Naive thymus-derived CD4-positive, alpha-beta T cell (primary cell): ENCODE measurements around the gene TEKTIP1. TPM values are rescaled to one million over a fixed set of nuclear protein-coding genes. Genes with fewer than 3 reads are reported as not detected.

Source experiments
- ATAC-seq: fragments of 150-1000 bp; cut with Tn5 transposase; 2 replicates; pipeline ENCODE4 v1.10.0; 2021; ENCODE audit warnings: mild to moderate bottlenecking, moderate library complexity
- CTCF ChIA-PET: fragments of 350-600 bp; sonication (Branson Sonifier 250); formaldehyde crosslinking; loops from one replicate; lab custom pipeline; 2021; ENCODE audit warnings: antibody characterized with exemption; lab: Charles Lee
- POLR2A ChIA-PET: fragments of 350-600 bp; sonication (Branson Sonifier 250); formaldehyde crosslinking; loops from one replicate; lab custom pipeline; 2021; ENCODE audit warnings: antibody characterized with exemption, inconsistent platforms; lab: Charles Lee
- DNase-seq, 9 donors: peaks; one replicate each; pipeline versions ENCODE4 v3.0.0 to v3.0.0-alpha.2; 2020 to 2022; ENCODE audit warnings: mixed read lengths in 1 of 9
- H3K27ac ChIP-seq: one replicate; pipeline ENCODE4 v1.7.0; 2013; ENCODE audit warnings: mild to moderate bottlenecking, low read depth, low read length, moderate library complexity
- H3K27me3 ChIP-seq, 2 donors: one replicate each; pipeline ENCODE4 v1.7.0; 2013; ENCODE audit warnings: low read length in 2 of 2, mild to moderate bottlenecking in 2 of 2, moderate library complexity in 2 of 2; ENCODE audit not compliant: control insufficient read depth in 2 of 2, insufficient read depth in 2 of 2
- H3K36me3 ChIP-seq, 3 experiments: 1 replicate in 2 of 3; 2 replicates in 1 of 3; pipeline ENCODE4 v1.7.0; 2013; ENCODE audit warnings: low read length in 3 of 3, mild to moderate bottlenecking in 3 of 3, moderate library complexity in 1 of 3; ENCODE audit not compliant: insufficient read depth in 3 of 3, control insufficient read depth in 2 of 3
- H3K4me1 ChIP-seq, 2 donors: one replicate each; pipeline ENCODE4 v1.7.0; 2013; ENCODE audit warnings: low read length in 2 of 2, mild to moderate bottlenecking in 2 of 2, moderate library complexity in 1 of 2; ENCODE audit not compliant: control insufficient read depth in 2 of 2, insufficient read depth in 2 of 2
- H3K4me3 ChIP-seq: 2 replicates; pipeline ENCODE4 v1.7.0; 2013; ENCODE audit warnings: mild to moderate bottlenecking, low read length
- H3K9me3 ChIP-seq, 3 experiments: 1 replicate in 2 of 3; 2 replicates in 1 of 3; pipeline ENCODE4 v1.7.0; 2013; ENCODE audit warnings: low read length in 3 of 3; ENCODE audit not compliant: control insufficient read depth in 2 of 3
- H3K27ac Mint-ChIP-seq, 9 donors: one replicate each; pipeline ENCODE4 v1.8.0; 2020 to 2022; ENCODE audit warnings: mixed read lengths in 9 of 9, mild to moderate bottlenecking in 8 of 9, moderate library complexity in 5 of 9, inconsistent platforms in 2 of 9
- H3K27me3 Mint-ChIP-seq, 5 donors: one replicate each; pipeline ENCODE4 v1.8.0; 2021 to 2022; ENCODE audit warnings: mixed read lengths in 5 of 5, mild to moderate bottlenecking in 1 of 5
- H3K36me3 Mint-ChIP-seq, 5 donors: one replicate each; pipeline ENCODE4 v1.8.0; 2020 to 2022; ENCODE audit warnings: mixed read lengths in 5 of 5, mild to moderate bottlenecking in 3 of 5, inconsistent platforms in 1 of 5
- H3K4me1 Mint-ChIP-seq, 7 donors: one replicate each; pipeline ENCODE4 v1.8.0; 2020 to 2022; ENCODE audit warnings: mixed read lengths in 7 of 7, mild to moderate bottlenecking in 3 of 7, inconsistent platforms in 1 of 7
- H3K4me3 Mint-ChIP-seq, 10 donors: one replicate each; pipeline ENCODE4 v1.8.0; 2020 to 2022; ENCODE audit warnings: mild to moderate bottlenecking in 10 of 10, mixed read lengths in 10 of 10, moderate library complexity in 6 of 10, inconsistent platforms in 2 of 10
- H3K9me3 Mint-ChIP-seq, 11 donors: one replicate each; pipeline ENCODE4 v1.8.0; 2020 to 2022; ENCODE audit warnings: mixed read lengths in 11 of 11, mild to moderate bottlenecking in 4 of 11, inconsistent platforms in 1 of 11, moderate library complexity in 1 of 11
- intact Hi-C, 2 donors: fragments of 100-400 bp; cut with micrococcal nuclease; formaldehyde crosslinking; loops; one replicate each; pipeline ENCODE4 v1.15.1; 2023
- polyA plus RNA-seq, 2 donors: library from polyadenylated mRNA; unstranded; fragments of 300-500 nt; fragmentation: Illumina TruSeq; gene quantifications; one replicate each; pipeline ENCODE4 v1.2.3, GENCODE V29; 2021
- total RNA-seq, 6 experiments: library from RNA in 5 of 6; stranded (reverse) in 5 of 6; gene quantifications; 1 replicate in 5 of 6; 2 replicates in 1 of 6; pipeline ENCODE4 v1.2.3 and lab custom pipeline; 2021 to 2026

Gene TEKTIP1
- total and polyA plus RNA-seq, 7 experiments from 2014 or later = 5.6 to 11.5 (median 10.6) TPM; not detected in 2

DNA sequence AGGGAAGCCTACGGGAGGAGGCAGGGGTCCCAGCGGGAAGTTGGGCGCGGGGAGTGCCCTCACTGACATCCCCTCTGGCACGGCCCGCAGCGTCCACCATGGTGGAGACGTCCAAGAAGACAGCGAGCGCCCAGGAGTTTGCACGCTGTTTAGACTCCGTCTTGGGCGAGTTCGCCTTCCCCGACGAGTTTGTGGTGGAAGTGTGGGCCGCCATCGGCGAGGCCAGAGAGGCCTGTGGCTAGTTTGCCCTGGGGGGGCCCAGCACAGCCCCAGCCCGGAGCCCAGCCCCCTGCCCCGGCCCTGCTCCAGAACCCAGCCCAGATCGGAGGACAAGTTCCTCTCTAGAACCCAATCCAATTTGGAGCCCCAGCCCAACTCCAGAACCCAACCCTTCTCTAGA is 51.0 kb downstream of the TEKTIP1 start:
- no peak overlapping the region for H3K4me3 Mint-ChIP-seq
- intact Hi-C loops = no loop called here
- peaks cover 0 to 6% (median 0%) of the 10 kb centered on the region in 11 donors for H3K9me3 Mint-ChIP-seq
- H3K27me3 ChIP-seq = no peaks in the 10 kb centered on the region
- peaks cover 0 to 3% (median 0%) of the 10 kb centered on the region in 5 donors for H3K36me3 Mint-ChIP-seq
- CTCF ChIA-PET = interaction anchor here (0.6 to 0.7 kb wide), 2 partner anchors 9 to 29 kb away, joined by 3 to 4 read pairs; no protein-coding TSS in a partner anchor
- H3K4me1 Mint-ChIP-seq = peaks cover 0 to 3% (median 0%) of the 10 kb centered on the region in 7 donors
- no peak for ATAC-seq
- POLR2A ChIA-PET = no interaction called here
- H3K4me3 ChIP-seq = no peak overlapping the region
- no peak overlapping the region for H3K27ac Mint-ChIP-seq
- no peaks in the 10 kb centered on the region for H3K27me3 Mint-ChIP-seq
- peaks cover 0 to 6% of the 10 kb centered on the region in 2 donors for H3K4me1 ChIP-seq
- H3K9me3 ChIP-seq = no peaks in the 10 kb centered on the region
- no peak for DNase-seq
- no peak overlapping the region for H3K27ac ChIP-seq
- no peaks in the 10 kb centered on the region for H3K36me3 ChIP-seq

DNA sequence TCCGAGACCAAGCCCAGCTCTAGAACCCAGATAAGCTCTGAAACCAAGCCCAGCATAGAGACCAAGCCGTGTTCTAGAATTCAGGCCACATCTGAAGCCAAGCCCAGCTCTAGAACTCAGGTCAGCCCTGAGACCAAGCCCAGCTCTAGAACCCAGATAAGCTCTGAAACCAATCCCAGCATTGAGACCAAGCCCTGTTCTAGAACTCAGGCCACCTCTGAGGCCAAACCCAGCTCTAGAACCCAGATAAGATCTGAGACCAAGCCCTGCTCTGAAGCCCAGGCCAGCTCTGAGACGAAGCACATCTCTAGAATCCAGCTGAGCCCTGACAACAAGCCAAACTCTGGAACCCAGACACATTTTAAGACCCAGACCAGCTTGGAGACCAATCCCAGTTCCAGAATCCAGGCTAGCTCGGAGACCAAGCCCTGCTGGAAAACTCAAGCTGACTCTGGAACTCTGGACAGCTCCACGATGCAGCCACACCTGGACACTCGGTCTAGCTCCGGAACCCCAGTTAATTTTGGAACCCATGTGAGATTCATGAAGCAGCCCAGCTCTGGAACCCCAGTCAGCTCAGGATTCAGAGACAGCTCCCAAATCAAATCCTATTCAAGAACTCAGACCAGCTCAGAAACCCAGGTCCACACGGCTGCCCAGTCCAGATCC is 52.2 kb downstream of the TEKTIP1 start:
- peak overlapping the region in 3 of 9 donors; percentile 4 to 57 (median 12) for H3K27ac Mint-ChIP-seq
- Histone ChIP-seq H3K36me3 (no peaks in the 10 kb centered on the region), H3K4me1 (peaks cover 0 to 3% of the 10 kb centered on the region in 2 donors), H3K4me3 (no peak overlapping the region), H3K27me3 (no peaks in the 10 kb centered on the region), H3K27ac (no peak overlapping the region), H3K9me3 (no peaks in the 10 kb centered on the region)
- intact Hi-C loops = no loop called here
- DNase-seq (no peak), ATAC-seq (no peak)
- H3K36me3 Mint-ChIP-seq = peaks cover 0 to 3% (median 0%) of the 10 kb centered on the region in 5 donors
- H3K9me3 Mint-ChIP-seq = peaks cover 0 to 6% (median 0%) of the 10 kb centered on the region in 11 donors
- H3K4me1 Mint-ChIP-seq = peaks cover 0 to 3% (median 0%) of the 10 kb centered on the region in 7 donors
- no peak overlapping the region for H3K4me3 Mint-ChIP-seq
- POLR2A ChIA-PET = interaction anchor here (0.6 kb wide), 1 partner anchor 1052 kb away, joined by 3 read pairs; no protein-coding TSS in a partner anchor
- CTCF ChIA-PET = interaction anchor here (0.7 to 1.0 kb wide), 2 partner anchors 27 to 29 kb away, joined by 3 read pairs; no protein-coding TSS in a partner anchor
- H3K27me3 Mint-ChIP-seq = no peaks in the 10 kb centered on the region

DNA sequence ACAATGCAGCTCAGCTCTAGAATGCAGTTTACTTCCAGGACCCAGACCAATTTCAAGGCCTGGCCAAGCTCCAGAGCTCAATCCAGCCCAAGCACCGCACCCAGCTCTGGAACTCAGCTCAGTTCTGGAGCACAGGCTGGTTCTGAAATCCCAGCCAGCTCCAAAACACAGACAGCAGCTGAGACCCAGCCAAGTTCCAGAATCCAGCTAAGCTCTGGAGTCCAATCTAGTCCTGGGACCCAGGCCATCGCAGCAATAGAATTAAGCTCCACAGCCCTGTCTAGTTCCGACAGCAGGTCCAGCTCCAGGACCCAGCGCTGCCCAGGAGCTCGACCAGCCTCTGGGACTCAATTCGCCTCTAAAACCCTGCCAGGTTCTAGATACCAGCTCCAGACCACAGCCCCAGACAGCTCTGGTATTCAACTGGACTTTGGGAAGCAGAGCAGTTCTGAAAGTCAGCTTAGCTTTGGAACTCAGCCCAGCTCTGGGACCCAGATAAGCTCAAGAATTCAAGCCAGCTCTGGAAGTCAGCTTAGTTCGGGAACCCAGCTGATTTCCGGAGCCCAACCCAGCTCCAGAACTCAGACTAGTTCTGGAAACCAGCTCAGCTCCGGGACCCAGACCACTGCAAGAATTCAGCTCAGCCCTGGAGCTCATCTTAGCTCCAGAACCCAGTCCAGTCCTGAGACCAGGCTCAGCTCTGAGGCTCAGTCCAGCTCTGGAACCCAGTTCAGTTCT is 53.1 kb downstream of the TEKTIP1 start:
- Histone ChIP-seq H3K36me3 (no peaks in the 10 kb centered on the region), H3K27me3 (no peaks in the 10 kb centered on the region), H3K4me3 (no peak overlapping the region), H3K4me1 (no peaks in the 10 kb centered on the region), H3K9me3 (no peaks in the 10 kb centered on the region), H3K27ac (no peak overlapping the region)
- no peak for ATAC-seq
- POLR2A ChIA-PET = interaction anchor here (1.1 kb wide), 1 partner anchor 17 kb away, joined by 3 read pairs; no protein-coding TSS in a partner anchor
- Mint-ChIP-seq H3K27me3 (no peaks in the 10 kb centered on the region), H3K27ac (peak overlapping the region in 2 of 9 donors; percentile 19 to 57), H3K4me3 (no peak overlapping the region), H3K4me1 (peaks cover 0 to 3% (median 0%) of the 10 kb centered on the region in 7 donors), H3K36me3 (peaks cover 0 to 3% (median 0%) of the 10 kb centered on the region in 5 donors), H3K9me3 (peaks cover 0 to 6% (median 0%) of the 10 kb centered on the region in 11 donors)
- no peak for DNase-seq
- intact Hi-C loops = no loop called here
- CTCF ChIA-PET = interaction anchor here (1.0 kb wide), 1 partner anchor 28 kb away, joined by 3 read pairs; no protein-coding TSS in a partner anchor

DNA sequence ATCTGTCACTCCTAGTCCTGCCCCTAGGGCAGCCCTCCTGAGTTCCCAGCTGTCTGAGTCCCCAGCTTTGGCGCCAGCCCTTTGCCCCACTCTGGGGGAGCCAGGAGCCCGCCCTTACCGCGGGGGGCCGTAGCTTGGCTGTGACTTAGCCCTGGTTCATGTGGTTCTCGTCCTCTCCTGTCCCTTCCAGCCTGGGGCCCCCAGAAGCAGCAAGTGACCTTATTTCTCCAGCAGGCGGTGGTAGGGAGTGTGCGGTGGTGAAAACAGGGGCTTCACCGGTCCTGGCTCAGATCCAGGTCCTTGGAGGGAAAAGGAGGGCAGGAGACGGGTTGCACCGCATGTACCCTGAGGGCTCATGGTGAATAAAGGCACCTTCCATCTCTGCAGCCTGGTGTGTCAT is 54.2 kb downstream of the TEKTIP1 start:
- H3K27me3 Mint-ChIP-seq = no peaks in the 10 kb centered on the region
- Histone ChIP-seq H3K36me3 (no peaks in the 10 kb centered on the region), H3K27me3 (no peaks in the 10 kb centered on the region), H3K9me3 (no peaks in the 10 kb centered on the region), H3K4me3 (no peak overlapping the region), H3K4me1 (no peaks in the 10 kb centered on the region), H3K27ac (no peak overlapping the region)
- CTCF ChIA-PET = no interaction called here
- POLR2A ChIA-PET = no interaction called here
- H3K4me1 Mint-ChIP-seq = peaks cover 0 to 3% (median 0%) of the 10 kb centered on the region in 7 donors
- no peak overlapping the region for H3K4me3 Mint-ChIP-seq
- H3K27ac Mint-ChIP-seq = peak overlapping the region in 1 of 9 donors; percentile 28
- peaks cover 0 to 6% (median 0%) of the 10 kb centered on the region in 11 donors for H3K9me3 Mint-ChIP-seq
- DNase-seq (no peak), ATAC-seq (no peak)
- intact Hi-C loops = no loop called here
- H3K36me3 Mint-ChIP-seq = peaks cover 0 to 3% (median 0%) of the 10 kb centered on the region in 5 donors

Other genes with a start within 250 kb of the TEKTIP1 start
- 10 to 100 TPM; 15.0 to 35.2 (median 33.1) TPM for gene NFIC, start 172.6 kb upstream of the TEKTIP1 start, total RNA-seq
- 10 to 100 TPM; 12.2 to 24.6 TPM for gene NFIC, start 172.6 kb upstream of the TEKTIP1 start, polyA plus RNA-seq
- 1 to 10 TPM in 1 of 5 experiments, under 1 TPM in 1, not detected in 3; 0.82 to 1.8 TPM for gene SMIM24, start 58.6 kb upstream of the TEKTIP1 start, total RNA-seq
- not detected for gene SMIM24, start 58.6 kb upstream of the TEKTIP1 start, polyA plus RNA-seq
- gene SMIM44, start 55.7 kb upstream of the TEKTIP1 start, total RNA-seq = not detected
- gene SMIM44, start 55.7 kb upstream of the TEKTIP1 start, polyA plus RNA-seq = not detected
- 10 to 100 TPM in 1 of 5 experiments, 1 to 10 TPM in 4; 4.4 to 16.4 (median 8.0) TPM for gene DOHH, start 38.5 kb upstream of the TEKTIP1 start, total RNA-seq
- 10 to 100 TPM in 1 of 2 donors, 1 to 10 TPM in 1; 4.6 to 15.0 TPM for gene DOHH, start 38.5 kb upstream of the TEKTIP1 start, polyA plus RNA-seq
- 10 to 100 TPM; 60.7 to 90.7 (median 71.3) TPM for gene FZR1, start 32.9 kb upstream of the TEKTIP1 start, total RNA-seq
- gene FZR1, start 32.9 kb upstream of the TEKTIP1 start, polyA plus RNA-seq = 10 to 100 TPM in 1 of 2 donors, 1 to 10 TPM in 1; 7.8 to 15.1 TPM
- gene MFSD12, start 18.4 kb downstream of the TEKTIP1 start, total RNA-seq = 100 to 1,000 TPM in 3 of 5 experiments, 10 to 100 TPM in 2; 95.2 to 153 (median 101) TPM
- 10 to 100 TPM; 41.2 to 74.0 TPM for gene MFSD12, start 18.4 kb downstream of the TEKTIP1 start, polyA plus RNA-seq
- 10 to 100 TPM; 37.9 to 63.7 (median 53.0) TPM for gene HMG20B, start 33.8 kb downstream of the TEKTIP1 start, total RNA-seq
- gene HMG20B, start 33.8 kb downstream of the TEKTIP1 start, polyA plus RNA-seq = 10 to 100 TPM; 50.6 to 65.6 TPM
- 1 to 10 TPM in 4 of 5 experiments, under 1 TPM in 1; 0.85 to 3.3 (median 2.9) TPM for gene GIPC3, start 46.3 kb downstream of the TEKTIP1 start, total RNA-seq
- gene GIPC3, start 46.3 kb downstream of the TEKTIP1 start, polyA plus RNA-seq = 1 to 10 TPM; 1.3 to 1.5 TPM
- gene TBXA2R, start 67.7 kb downstream of the TEKTIP1 start, total RNA-seq = 1 to 10 TPM in 4 of 5 experiments, under 1 TPM in 1; 0.73 to 5.9 (median 4.1) TPM
- gene TBXA2R, start 67.7 kb downstream of the TEKTIP1 start, polyA plus RNA-seq = 1 to 10 TPM; 6.4 to 9.0 TPM
- 10 to 100 TPM; 35.4 to 46.7 (median 37.1) TPM for gene CACTIN, start 87.6 kb downstream of the TEKTIP1 start, total RNA-seq
- gene CACTIN, start 87.6 kb downstream of the TEKTIP1 start, polyA plus RNA-seq = 10 to 100 TPM in 1 of 2 donors, 1 to 10 TPM in 1; 9.5 to 22.2 TPM
- 10 to 100 TPM; 21.5 to 32.4 (median 30.7) TPM for gene PIP5K1C, start 161.3 kb downstream of the TEKTIP1 start, total RNA-seq
- 10 to 100 TPM in 1 of 2 donors, 1 to 10 TPM in 1; 6.8 to 17.8 TPM for gene PIP5K1C, start 161.3 kb downstream of the TEKTIP1 start, polyA plus RNA-seq
- gene TJP3, start 169.2 kb downstream of the TEKTIP1 start, total RNA-seq = 10 to 100 TPM in 4 of 5 experiments, 1 to 10 TPM in 1; 1.2 to 20.1 (median 16.8) TPM
- 10 to 100 TPM; 14.0 to 16.1 TPM for gene TJP3, start 169.2 kb downstream of the TEKTIP1 start, polyA plus RNA-seq
- 10 to 100 TPM; 55.1 to 77.3 (median 67.1) TPM for gene APBA3, start 222.5 kb downstream of the TEKTIP1 start, total RNA-seq
- 10 to 100 TPM; 30.7 to 33.6 TPM for gene APBA3, start 222.5 kb downstream of the TEKTIP1 start, polyA plus RNA-seq
- gene MRPL54, start 223.5 kb downstream of the TEKTIP1 start, total RNA-seq = 10 to 100 TPM; 34.0 to 95.2 (median 58.8) TPM
- 100 to 1,000 TPM; 143 to 154 TPM for gene MRPL54, start 223.5 kb downstream of the TEKTIP1 start, polyA plus RNA-seq
- not detected for gene RAX2, start 233.1 kb downstream of the TEKTIP1 start, total RNA-seq
- not detected for gene RAX2, start 233.1 kb downstream of the TEKTIP1 start, polyA plus RNA-seq
- 10 to 100 TPM in 3 of 5 experiments, 1 to 10 TPM in 2; 1.6 to 32.6 (median 14.3) TPM for gene MATK, start 247.2 kb downstream of the TEKTIP1 start, total RNA-seq
- gene MATK, start 247.2 kb downstream of the TEKTIP1 start, polyA plus RNA-seq = 10 to 100 TPM in 1 of 2 donors, 1 to 10 TPM in 1; 8.4 to 13.0 TPM